Measurements from ENCODE around the gene RAB23.

Gene RAB23

DNA sequence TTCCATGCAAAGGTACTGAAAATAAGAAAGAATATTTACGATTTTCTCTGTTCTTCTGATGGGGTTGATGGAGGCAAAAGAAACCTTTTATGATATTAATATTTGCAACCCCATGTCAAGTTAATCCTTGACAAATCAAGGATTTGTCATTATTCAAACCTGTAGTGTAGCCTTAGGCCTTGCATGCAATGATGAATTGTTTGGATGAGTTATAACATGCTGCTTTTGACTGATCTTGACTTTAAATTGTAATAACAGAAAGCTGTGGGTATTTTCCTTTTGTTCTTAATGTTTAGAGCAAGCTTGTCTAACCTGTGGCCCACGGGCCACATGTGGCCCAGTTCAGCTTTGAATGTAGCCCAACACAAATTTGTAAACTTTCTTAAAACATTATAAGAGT is 63.0 kb downstream of the RAB23 start:
- Histone ChIP-seq H3K36me3 (ENCODE audit: insufficient read depth, low read length) (peaks cover 47% of the 10 kb centered on the region), H3K27ac (ENCODE audit: low read depth, low read length) (no peak overlapping the region), H3K9ac (ENCODE audit: low read depth, low read length) (no peak overlapping the region), H3K4me3 (ENCODE audit: low read length) (no peak overlapping the region), H3K27me3 (ENCODE audit: insufficient read depth, low read length) (no peaks in the 10 kb centered on the region), H3K9me3 (ENCODE audit: insufficient read depth, low read depth, low read length) (no peaks in the 10 kb centered on the region), H3K4me1 (ENCODE audit: insufficient read depth, low read length) (no peaks in the 10 kb centered on the region)
- 88% methylated on average over 1 of the region's 2 CpGs for WGBS

DNA sequence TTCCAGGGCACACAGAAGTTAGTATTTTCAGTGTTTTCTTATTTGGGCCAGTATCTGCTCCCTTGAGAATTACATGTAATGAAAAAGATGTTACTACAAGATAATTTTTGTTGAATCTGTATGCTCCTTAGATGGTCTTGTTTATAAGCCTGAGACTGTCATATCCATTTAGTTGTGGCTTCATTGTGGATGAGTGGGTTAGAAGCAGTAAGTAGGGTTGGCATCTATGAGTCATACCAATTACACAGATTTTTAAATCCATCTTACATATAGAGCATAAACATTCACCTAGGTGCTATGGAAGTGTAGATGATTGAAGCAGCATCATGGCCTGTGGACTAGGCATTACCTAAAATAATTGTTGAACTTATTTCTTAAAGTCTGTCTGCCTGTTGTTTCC is 63.4 kb downstream of the RAB23 start:
- H3K27me3 ChIP-seq (ENCODE audit: insufficient read depth, low read length): no peaks in the 10 kb centered on the region
- H3K27ac ChIP-seq (ENCODE audit: low read depth, low read length): no peak overlapping the region
- H3K9me3 ChIP-seq (ENCODE audit: insufficient read depth, low read depth, low read length): no peaks in the 10 kb centered on the region
- no peaks in the 10 kb centered on the region for H3K4me1 ChIP-seq (ENCODE audit: insufficient read depth, low read length)
- peaks cover 47% of the 10 kb centered on the region for H3K36me3 ChIP-seq (ENCODE audit: insufficient read depth, low read length)
- no peak overlapping the region for H3K4me3 ChIP-seq (ENCODE audit: low read length)
- H3K9ac ChIP-seq (ENCODE audit: low read depth, low read length): no peak overlapping the region

DNA sequence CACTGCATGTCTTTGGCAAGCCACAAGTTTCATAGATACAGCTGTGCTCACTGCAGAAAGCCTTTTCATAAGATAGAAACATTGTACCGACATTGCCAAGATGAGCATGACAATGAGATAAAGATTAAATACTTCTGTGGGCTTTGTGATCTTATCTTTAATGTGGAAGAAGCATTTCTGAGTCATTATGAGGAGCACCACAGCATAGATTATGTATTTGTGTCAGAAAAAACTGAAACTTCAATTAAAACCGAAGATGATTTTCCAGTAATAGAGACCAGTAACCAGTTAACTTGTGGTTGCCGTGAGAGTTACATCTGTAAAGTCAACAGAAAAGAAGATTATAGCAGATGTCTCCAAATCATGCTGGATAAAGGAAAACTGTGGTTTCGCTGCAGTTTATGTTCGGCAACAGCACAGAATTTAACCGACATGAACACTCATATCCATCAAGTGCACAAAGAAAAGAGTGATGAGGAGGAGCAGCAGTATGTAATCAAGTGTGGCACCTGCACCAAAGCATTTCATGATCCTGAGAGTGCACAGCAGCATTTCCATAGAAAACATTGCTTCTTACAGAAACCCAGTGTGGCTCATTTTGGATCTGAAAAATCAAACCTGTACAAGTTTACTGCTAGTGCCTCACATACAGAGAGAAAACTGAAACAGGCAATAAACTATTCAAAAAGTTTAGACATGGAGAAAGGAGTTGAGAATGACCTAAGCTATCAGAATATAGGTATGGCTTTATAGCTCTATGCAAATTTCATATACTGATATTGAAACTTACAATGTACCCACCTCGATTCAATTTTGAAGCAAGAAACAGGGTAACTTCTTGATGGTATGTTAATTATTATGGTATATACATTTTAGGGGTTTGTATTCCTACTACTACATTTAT is 73.9 kb downstream of the RAB23 start:
- 96% methylated on average over 6 of the region's 7 CpGs for WGBS
- Histone ChIP-seq H3K4me1 (ENCODE audit: insufficient read depth, low read length) (no peaks in the 10 kb centered on the region), H3K36me3 (ENCODE audit: insufficient read depth, low read length) (peaks cover 73% of the 10 kb centered on the region)

DNA sequence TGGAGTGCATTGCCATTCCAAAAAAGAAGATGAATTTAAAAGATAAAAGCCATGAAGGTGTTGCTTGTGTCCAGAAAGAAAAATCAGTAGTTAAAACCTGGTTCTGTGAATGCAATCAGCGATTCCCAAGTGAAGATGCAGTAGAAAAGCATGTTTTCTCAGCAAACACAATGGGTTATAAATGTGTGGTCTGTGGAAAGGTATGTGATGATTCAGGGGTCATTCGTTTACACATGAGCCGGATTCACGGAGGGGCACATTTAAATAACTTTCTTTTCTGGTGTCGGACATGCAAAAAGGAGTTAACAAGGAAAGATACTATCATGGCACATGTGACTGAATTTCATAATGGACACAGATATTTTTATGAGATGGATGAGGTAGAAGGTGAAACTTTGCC is 74.7 kb downstream of the RAB23 start:
- Histone ChIP-seq H3K4me3 (ENCODE audit: low read length) (no peak overlapping the region), H3K27me3 (ENCODE audit: insufficient read depth, low read length) (no peaks in the 10 kb centered on the region), H3K36me3 (ENCODE audit: insufficient read depth, low read length) (peaks cover 73% of the 10 kb centered on the region), H3K4me1 (ENCODE audit: insufficient read depth, low read length) (no peaks in the 10 kb centered on the region), H3K27ac (ENCODE audit: low read depth, low read length) (no peak overlapping the region), H3K9ac (ENCODE audit: low read depth, low read length) (no peak overlapping the region), H3K9me3 (ENCODE audit: insufficient read depth, low read depth, low read length) (no peaks in the 10 kb centered on the region)
- WGBS: 92% methylated on average over 5 of the region's 5 CpGs

More for the DNA sequence above, 73.9 kb downstream of the RAB23 start:
- H3K9ac ChIP-seq (ENCODE audit: low read depth, low read length): no peak overlapping the region
- H3K27me3 ChIP-seq (ENCODE audit: insufficient read depth, low read length): no peaks in the 10 kb centered on the region
- H3K9me3 ChIP-seq (ENCODE audit: insufficient read depth, low read depth, low read length): no peaks in the 10 kb centered on the region
- no peak overlapping the region for H3K4me3 ChIP-seq (ENCODE audit: low read length)
- no peak overlapping the region for H3K27ac ChIP-seq (ENCODE audit: low read depth, low read length)

DNA sequence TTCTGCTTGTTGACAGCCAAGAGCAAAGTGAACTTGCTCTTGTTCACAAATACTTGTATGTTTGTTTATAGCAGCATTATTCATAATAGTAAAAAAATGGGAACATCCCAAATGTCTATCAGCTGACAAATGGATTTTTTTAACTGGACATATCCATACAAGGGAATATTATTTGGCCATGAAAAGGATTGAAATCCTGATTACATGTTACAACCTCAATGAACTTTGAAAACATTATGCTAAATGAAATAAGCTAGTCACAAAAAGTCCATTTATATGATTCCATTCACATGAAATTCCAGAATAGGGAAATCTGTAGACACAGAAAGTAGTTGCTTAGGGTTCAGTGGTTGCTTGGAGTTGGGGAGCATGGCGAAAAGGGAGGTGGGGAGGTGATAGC is 78.4 kb downstream of the RAB23 start:
- no peak overlapping the region for H3K4me3 ChIP-seq (ENCODE audit: low read length)
- no peaks in the 10 kb centered on the region for H3K9me3 ChIP-seq (ENCODE audit: insufficient read depth, low read depth, low read length)
- no peak overlapping the region for H3K9ac ChIP-seq (ENCODE audit: low read depth, low read length)
- H3K36me3 ChIP-seq (ENCODE audit: insufficient read depth, low read length): peaks cover 63% of the 10 kb centered on the region
- H3K4me1 ChIP-seq (ENCODE audit: insufficient read depth, low read length): no peaks in the 10 kb centered on the region
- H3K27me3 ChIP-seq (ENCODE audit: insufficient read depth, low read length): no peaks in the 10 kb centered on the region
- H3K27ac ChIP-seq (ENCODE audit: low read depth, low read length): no peak overlapping the region
- WGBS: 100% methylated on average over 1 of the region's 1 CpG

DNA sequence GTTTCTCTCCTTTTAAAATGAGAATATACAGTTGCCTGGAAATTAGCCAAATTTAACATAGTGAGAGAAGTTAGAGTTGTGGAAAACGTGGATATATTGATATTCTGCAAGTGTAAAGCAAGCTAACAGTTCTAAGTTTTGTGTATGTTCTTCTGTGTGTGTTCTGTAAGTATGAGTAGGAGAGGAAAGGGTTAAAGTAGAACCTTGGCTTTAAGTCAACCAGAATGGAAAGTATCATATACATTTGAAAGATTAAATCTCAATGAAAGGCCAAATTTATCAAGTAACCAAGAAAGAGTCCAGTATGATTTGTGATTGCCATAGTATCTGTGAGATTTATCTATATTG is 80.0 kb downstream of the RAB23 start:
- Histone ChIP-seq H3K27me3 (ENCODE audit: insufficient read depth, low read length) (no peaks in the 10 kb centered on the region), H3K9ac (ENCODE audit: low read depth, low read length) (no peak overlapping the region), H3K9me3 (ENCODE audit: insufficient read depth, low read depth, low read length) (no peaks in the 10 kb centered on the region), H3K4me1 (ENCODE audit: insufficient read depth, low read length) (no peaks in the 10 kb centered on the region), H3K36me3 (ENCODE audit: insufficient read depth, low read length) (peaks cover 54% of the 10 kb centered on the region), H3K4me3 (ENCODE audit: low read length) (no peak overlapping the region), H3K27ac (ENCODE audit: low read depth, low read length) (no peak overlapping the region)
- WGBS: 82% methylated on average over 1 of the region's 1 CpG

DNA sequence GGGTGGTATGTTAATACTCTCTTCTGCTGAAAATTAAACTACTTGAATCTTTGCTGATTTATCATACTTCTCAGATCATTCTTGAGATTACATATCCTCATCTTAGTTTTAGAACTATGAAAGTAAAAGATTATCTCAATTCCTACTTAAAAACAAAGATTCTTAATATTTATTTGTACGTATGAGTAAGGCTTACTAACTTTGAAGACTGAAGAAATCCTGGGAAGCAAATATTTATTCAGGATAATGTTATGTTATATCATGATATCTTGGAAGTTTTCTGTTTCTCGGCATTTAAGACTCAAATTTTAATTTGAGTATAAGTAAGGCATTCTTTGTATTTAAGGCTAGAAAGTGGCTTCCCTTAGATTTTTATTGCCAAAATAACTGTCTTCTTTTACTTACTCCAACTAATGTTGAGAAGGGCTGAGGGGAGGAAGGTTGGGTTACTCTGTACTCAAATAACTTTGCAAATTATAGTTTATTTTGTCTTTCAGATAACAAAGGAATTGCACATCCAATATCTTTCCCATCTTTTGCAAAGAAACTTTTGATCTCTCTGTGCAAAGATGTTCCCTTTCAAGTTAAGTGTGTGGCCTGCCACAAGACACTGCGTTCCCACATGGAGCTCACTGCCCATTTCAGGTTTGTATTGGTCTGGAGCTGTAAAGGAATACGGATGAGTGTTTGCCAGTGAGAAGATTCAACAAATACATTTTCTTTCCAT is 80.5 kb downstream of the RAB23 start:
- 96% methylated on average over 4 of the region's 4 CpGs for WGBS
- Histone ChIP-seq H3K27ac (ENCODE audit: low read depth, low read length) (no peak overlapping the region), H3K9me3 (ENCODE audit: insufficient read depth, low read depth, low read length) (no peaks in the 10 kb centered on the region), H3K4me3 (ENCODE audit: low read length) (no peak overlapping the region), H3K36me3 (ENCODE audit: insufficient read depth, low read length) (peaks cover 54% of the 10 kb centered on the region), H3K4me1 (ENCODE audit: insufficient read depth, low read length) (no peaks in the 10 kb centered on the region), H3K27me3 (ENCODE audit: insufficient read depth, low read length) (no peaks in the 10 kb centered on the region), H3K9ac (ENCODE audit: low read depth, low read length) (no peak overlapping the region)

DNA sequence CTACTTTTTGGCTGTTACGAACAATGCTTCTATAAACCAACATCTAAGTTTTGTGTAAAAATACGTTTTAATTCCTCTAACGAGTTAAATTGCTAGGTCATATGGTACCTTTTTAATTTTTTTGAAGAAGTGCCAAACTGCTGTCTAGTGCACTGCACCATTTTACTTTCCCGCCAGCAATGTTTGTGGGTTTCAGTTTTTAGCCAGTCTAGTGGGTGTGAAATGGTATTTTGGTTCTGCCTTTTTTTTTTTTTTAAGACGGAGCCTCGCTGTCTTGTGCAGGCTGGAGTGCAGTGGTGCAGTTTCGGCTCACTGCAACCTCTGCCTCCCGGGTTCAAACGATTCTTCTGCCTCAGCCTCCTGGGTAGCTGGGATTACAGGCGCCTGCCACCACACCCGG is 84.1 kb downstream of the RAB23 start:
- H3K36me3 ChIP-seq (ENCODE audit: insufficient read depth, low read length): peaks cover 67% of the 10 kb centered on the region
- no peaks in the 10 kb centered on the region for H3K27me3 ChIP-seq (ENCODE audit: insufficient read depth, low read length)
- no peaks in the 10 kb centered on the region for H3K4me1 ChIP-seq (ENCODE audit: insufficient read depth, low read length)
- H3K4me3 ChIP-seq (ENCODE audit: low read length): no peak overlapping the region
- H3K9ac ChIP-seq (ENCODE audit: low read depth, low read length): no peak overlapping the region
- WGBS: 97% methylated on average over 11 of the region's 11 CpGs
- H3K27ac ChIP-seq (ENCODE audit: low read depth, low read length): no peak overlapping the region
- H3K9me3 ChIP-seq (ENCODE audit: insufficient read depth, low read depth, low read length): no peaks in the 10 kb centered on the region

DNA sequence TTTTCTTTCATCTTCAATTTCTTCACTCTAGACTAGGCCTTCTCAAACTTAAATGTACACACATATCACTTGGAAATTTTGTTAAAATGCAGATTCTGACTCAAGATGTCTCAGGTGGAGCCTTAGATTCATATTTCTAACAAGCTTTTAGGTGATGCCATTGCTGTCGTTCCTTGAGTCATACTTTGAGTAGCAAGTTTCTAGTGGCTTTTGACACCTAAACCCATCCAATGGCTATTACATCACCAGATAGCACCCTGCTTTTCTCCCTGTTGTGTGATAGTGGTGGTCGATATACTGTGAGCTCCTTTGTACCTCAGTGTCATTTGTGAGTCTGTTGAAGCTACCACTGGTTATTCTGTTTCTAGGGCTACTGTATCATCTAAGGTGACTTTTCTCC is 84.8 kb downstream of the RAB23 start:
- Histone ChIP-seq H3K9me3 (ENCODE audit: insufficient read depth, low read depth, low read length) (no peaks in the 10 kb centered on the region), H3K27me3 (ENCODE audit: insufficient read depth, low read length) (no peaks in the 10 kb centered on the region), H3K36me3 (ENCODE audit: insufficient read depth, low read length) (peaks cover 66% of the 10 kb centered on the region), H3K27ac (ENCODE audit: low read depth, low read length) (no peak overlapping the region), H3K4me1 (ENCODE audit: insufficient read depth, low read length) (no peaks in the 10 kb centered on the region), H3K9ac (ENCODE audit: low read depth, low read length) (no peak overlapping the region), H3K4me3 (ENCODE audit: low read length) (no peak overlapping the region)
- 100% methylated on average over 1 of the region's 2 CpGs for WGBS
